ENCODE data around the gene TNFRSF18. TPM values are rescaled to one million over a fixed set of nuclear protein-coding genes. Genes with fewer than 3 reads are reported as not detected.

TNFRSF18 gene
- total and polyA plus RNA-seq, 2 experiments from 2014 or later, result 1.1 to 1.5 TPM

GRCh38 chr1:1215881-1216605 lies 9.7 kb upstream of the TNFRSF18 start:
- Histone ChIP-seq H3K79me2 (replicated peaks; ENCODE audit: insufficient read depth) (no peaks in the 10 kb centered on the region), H3K4me2 (no peak overlapping the region), H2AFZ (no peak overlapping the region), H3K9me2 (ENCODE audit: insufficient read depth) (no peaks in the 10 kb centered on the region), H3K4me3 (no peak overlapping the region), H3K4me1 (ENCODE audit: insufficient read depth) (no peaks in the 10 kb centered on the region), H3F3A (replicated peaks; ENCODE audit: low read depth) (no peaks in the 10 kb centered on the region), H3K36me3 (ENCODE audit: insufficient read depth) (peaks cover 4% of the 10 kb centered on the region; the same call in 1 of the 2 replicates), H4K20me1 (replicated peaks; ENCODE audit: insufficient read depth) (no peaks in the 10 kb centered on the region; the same call in 1 of the 2 replicates), H3K27me3 (ENCODE audit: insufficient read depth) (no peaks in the 10 kb centered on the region), H3K27ac (ENCODE audit: low read depth) (no peak overlapping the region)
- H3K27me3 Mint-ChIP-seq (ENCODE audit: insufficient read depth, low read depth, poor library complexity), result peaks cover 10% of the 10 kb centered on the region
- TF ChIP-seq JUNB (IDR thresholded peaks at IDR 0.05; ENCODE audit: unreplicated experiment) (no peak), POLR2AphosphoS5 (IDR thresholded peaks at IDR 0.05; ENCODE audit: low read depth) (no peak), EZH2 (IDR thresholded peaks at IDR 0.05; ENCODE audit: low read depth, unreplicated experiment) (no peak), ETS1 (IDR thresholded peaks at IDR 0.05) (no peak), ZNF462 (CRISPR knock-in tag; IDR thresholded peaks at IDR 0.05) (no peak), CTCF (conservative IDR thresholded peaks at IDR 0.05; ENCODE audit: low read depth in 2 of 2) (no peak), CREB1 (CRISPR knock-in tag; IDR thresholded peaks at IDR 0.05; ENCODE audit: low read depth) (no peak), NANOG (IDR thresholded peaks at IDR 0.05; ENCODE audit: borderline replicate concordance) (no peak), STAT1 (IDR thresholded peaks at IDR 0.05; ENCODE audit: unreplicated experiment) (no peak), ZNF114 (CRISPR knock-in tag; IDR thresholded peaks at IDR 0.05) (no peak), REST (IDR thresholded peaks at IDR 0.05; ENCODE audit: unreplicated experiment) (no peak), ZNF331 (CRISPR knock-in tag; IDR thresholded peaks at IDR 0.05; ENCODE audit: low read depth) (no peak)
- DNase-seq (ENCODE audit: low spot score) (no peak), ATAC-seq (no peak)
- H3K9me3 Mint-ChIP-seq, result no peaks in the 10 kb centered on the region
- H3K27ac Mint-ChIP-seq, result no peak overlapping the region
- H3K4me3 Mint-ChIP-seq, result no peak overlapping the region
- H3K4me1 Mint-ChIP-seq, result no peaks in the 10 kb centered on the region
- H3K36me3 Mint-ChIP-seq (ENCODE audit: low read depth), result peaks cover 18% of the 10 kb centered on the region
